Activated T-cell treated with anti-CD3 and anti-CD28 coated beads, Interleukin-2, amount 50 U/mL, for 48 hours (primary cell): Measurements from ENCODE around the gene NF1.
"Not testable (repeated sequence)": the region's sequence is repeated elsewhere in the genome, so short reads cannot be mapped to it uniquely, and the experiment has no call there.

Experiments
- DNase-seq, 2 experiments: peaks; one replicate each; pipeline ENCODE4 v3.0.0-alpha.2; 2020

NF1 gene

DNA sequence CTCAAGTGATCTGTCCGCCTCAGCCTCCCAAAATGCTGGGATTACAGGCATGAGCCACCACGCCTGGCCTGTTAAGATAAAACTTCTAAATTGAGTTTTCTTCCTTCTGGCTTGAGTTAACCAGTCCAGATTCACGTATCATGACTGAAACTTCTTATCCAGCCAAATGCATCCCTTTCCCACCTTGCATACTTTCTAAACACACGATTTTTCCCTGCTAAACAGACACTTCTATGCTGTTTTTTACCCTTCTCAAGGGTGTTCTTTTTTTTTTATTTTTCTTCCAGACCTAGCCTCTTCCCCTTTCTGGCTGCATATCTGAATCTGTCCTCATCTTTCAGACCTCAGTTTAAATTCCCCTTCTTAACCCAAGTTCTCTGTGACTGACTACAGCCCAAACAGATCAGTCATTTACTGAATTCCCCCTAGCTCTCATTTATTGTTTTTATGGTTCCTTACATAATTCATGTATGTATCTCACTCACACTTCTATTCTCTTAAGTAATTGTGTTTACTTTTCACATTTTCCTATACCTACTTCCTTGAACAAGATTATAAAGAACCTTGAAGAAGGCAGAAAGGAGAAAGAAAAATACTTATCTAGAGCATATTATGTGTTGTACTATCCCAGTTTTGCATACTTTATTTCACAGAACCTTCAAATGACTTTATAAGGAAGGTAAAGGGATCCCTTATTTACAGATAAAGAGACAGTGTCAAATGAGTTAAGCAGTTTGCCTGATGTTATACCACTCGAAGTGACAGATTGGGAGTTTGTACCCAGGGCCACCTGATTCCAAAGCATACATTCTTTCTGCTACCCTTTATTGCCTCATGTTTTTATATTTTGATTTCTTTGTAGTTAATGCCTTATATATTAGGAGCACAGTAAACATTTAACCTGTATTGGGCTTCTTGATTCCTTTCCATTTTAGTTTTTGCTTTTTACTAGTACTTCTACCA lies 213.9 kb downstream of the NF1 start:
- no peak for DNase-seq

DNA sequence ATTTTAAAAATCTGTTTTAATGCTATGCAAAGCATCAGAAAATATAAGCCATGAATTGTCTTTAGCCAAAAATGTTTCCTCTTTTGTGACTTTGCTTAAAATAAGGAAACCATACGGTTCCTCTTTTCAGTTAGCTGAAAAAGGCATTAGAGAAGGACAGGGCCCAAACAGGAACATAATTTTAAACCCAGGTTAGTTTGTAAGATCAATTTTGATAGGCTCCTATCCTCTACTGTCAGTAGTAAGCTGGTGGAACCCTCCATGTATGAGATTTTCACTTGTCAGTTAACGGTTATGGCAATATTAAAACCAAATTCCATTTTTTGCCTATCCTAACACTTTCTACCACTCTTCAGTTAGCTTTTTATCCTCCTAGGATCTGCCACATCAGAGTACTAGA lies 214.8 kb downstream of the NF1 start:
- DNase-seq, result no peak

DNA sequence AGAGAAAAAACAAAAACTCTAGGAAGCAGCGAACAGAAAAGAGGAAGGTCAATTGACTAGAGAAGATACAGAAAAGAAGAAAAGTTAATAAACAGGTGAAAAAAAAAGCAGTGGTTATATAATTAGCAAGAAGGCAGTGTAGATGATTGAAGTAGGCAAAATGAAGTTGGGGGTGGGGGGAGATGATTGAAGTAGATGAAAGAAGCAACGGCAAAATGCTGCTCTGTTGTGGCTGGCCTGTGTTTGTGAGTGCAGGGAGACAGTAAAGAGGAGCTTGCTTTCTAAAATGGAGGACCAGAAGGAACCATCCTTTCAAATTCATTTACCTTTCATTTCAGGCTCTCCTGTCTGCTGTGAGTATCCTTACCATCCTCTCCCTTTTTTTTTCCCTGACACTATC lies 215.5 kb downstream of the NF1 start:
- DNase-seq, result peak; percentile 31 to 33

DNA sequence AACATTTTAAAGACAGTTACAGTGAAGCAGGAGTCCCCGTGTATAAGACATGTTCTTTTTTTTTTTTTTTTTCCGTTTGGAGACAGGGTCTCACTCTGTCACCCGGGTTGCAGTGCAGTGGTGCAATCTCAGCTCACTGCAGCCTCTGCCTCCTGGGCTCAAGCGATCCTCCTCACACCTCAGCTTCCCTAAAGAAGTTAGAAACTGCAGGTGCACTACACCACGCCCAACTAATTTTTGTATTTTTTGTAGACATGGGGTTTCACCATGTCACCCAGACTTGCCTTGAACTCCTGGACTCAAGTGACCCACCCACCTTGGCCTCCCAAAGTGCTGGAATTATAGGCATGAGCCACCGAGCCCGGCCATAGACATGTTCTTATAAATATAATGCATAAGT lies 216.1 kb downstream of the NF1 start:
- DNase-seq, result peak; percentile 29 to 42

DNA sequence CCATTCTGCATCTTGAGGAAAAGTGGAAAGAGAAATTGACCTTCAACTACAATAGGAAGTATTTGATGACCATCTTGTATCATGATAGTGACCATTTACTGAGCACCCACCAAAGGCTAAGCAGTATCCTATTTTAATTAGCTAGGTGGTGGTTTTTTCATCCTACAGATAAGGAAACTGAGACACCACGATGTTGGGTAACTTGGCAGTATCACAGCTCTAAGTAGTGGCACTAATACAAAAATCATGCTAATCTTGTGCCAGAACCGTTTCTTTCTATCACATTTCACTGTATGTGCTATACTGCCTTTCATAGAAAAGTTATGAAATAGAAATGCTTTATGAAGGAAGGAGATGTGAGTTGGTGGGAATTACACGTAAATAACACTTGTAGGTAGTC lies 216.7 kb downstream of the NF1 start:
- no peak for DNase-seq

DNA sequence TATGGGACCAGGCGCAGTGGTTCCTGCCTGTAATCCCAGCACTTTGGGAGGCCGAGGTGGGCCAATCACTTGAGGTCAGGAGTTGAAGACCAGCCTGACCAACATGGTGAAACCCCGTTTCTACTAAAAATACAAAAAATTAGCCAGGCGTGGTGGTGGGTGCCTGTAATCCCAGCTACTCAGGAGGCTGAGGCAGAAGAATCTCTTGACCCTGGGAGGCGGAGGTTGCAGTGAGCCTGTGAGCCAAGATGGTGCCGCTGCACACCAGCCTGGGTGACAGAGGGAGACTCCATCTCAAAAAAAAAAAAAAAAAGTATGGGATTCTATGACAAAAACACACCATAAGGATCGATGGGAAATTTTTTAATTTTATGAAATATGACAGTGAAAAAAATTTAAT lies 217.4 kb downstream of the NF1 start:
- DNase-seq, result peak; percentile 56 to 62

DNA sequence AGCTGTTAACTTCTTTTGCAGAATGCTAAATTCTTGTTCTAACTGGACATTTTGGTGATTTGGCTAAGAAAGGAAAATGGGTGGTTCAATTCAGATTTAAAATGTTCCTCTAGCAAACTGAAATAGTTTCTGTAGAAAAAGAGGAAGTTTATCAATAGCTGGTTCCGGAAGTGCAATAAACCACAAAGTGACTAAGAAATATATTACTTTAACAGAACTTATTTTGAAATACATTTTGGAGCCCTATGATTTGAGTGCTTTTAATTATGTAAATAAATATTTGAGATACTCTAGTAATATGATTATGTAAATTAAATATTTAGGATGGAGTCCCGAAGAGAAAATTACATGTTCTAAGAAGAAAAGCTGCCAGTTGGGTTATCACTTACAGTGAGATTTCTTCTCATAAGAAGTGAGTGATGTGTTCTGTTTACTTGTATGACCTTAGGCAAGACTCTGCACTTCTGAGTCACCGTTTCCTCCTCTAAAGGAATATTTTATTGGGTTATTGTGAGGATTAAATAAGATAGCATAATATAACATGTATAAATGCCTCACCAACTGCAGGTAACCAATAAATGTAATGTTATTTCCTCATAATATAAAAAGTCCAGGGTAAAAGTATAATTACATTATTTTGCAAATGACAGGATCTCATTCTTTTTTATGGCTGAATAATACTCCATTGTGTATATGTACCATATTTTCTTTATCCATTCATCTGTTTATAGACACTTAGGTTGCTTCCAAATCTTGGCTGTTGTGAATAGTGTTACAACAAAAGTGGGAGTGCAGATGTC lies 219.4 kb downstream of the NF1 start, which contains the start of gene EVI2B:
EVI2B (minus strand) TSS at position 73 of the 800 bp plus-strand sequence. CDS start 8,445 bp downstream, outside the sequence.
- no peak for DNase-seq

DNA sequence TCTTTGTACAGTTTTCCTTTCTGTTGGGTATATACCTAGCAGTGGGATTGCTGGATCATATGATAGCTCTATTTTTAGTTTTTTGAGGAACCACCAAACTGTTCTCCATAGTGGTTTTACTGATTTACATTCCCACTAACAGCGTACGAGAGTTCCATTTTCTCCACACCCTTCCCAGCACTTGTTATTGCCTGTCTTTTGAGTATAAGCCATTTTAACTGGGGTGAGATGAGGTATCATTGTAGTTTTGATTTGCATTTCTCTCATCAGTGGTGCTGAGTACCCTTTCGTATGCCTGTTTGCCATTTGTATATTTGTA lies 220.0 kb downstream of the NF1 start:
- no peak for DNase-seq

DNA sequence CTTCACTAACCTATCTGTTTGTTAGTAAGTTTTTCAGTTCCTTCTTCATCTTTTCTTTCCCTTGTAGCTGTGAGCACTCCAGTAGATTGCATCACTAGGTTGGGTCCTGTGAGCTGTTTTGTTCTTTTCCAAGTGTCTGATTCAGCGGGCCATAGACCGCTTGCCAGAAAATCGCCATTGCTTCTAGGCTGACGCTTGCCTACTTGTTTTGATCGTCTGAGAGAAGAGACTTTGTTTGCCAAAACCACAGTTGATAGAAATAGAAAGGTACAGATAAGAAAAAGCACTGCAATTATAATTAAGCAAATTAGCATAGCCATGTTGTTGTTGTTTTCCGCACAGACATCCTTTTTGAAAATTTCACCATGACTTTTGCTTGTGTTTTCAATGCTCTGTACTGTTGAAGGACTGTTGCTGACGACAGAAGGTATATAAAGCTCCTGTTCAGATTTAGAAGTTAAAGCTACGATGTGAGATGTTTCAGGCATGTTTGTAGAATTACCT lies 223.6 kb downstream of the NF1 start:
- peak; percentile 53 to 64 for DNase-seq

DNA sequence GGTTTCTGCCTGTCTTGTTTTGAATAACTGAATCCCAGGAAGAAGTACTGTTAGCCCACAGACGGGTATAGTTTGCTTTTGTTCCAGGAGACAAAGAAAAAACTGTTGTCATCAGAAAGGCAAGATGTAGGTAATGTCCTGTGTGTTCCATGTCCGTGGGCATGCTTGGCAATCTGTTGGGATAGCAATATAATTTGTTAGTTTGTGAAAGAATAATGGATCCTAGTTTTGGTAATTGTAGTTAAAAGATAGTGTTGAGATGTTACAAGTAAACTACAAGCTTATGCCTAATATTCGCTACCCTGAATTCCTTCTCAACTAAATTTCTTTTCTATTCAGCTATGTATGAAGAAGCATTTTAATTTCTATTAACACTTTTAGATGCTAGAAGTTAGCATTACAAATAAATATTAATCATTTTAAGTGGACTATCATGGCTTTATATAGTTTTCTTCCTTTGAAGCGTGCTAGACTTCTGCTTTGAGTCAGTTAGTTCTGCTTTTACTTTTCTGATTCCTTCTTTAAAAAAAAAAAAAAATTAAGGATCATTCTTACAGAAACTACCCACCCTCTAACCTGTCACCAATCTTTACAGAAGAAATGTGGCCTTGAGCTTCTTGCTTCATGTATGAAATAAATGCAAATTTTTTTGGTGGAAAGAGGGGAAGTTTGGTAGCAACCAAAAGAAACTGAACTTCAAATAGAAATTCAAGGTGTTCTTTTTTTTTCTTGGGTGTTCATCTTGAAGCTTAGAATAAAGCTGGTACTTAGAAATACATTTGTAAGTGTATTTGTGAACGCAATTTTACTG lies 224.3 kb downstream of the NF1 start:
- DNase-seq, result no peak

DNA sequence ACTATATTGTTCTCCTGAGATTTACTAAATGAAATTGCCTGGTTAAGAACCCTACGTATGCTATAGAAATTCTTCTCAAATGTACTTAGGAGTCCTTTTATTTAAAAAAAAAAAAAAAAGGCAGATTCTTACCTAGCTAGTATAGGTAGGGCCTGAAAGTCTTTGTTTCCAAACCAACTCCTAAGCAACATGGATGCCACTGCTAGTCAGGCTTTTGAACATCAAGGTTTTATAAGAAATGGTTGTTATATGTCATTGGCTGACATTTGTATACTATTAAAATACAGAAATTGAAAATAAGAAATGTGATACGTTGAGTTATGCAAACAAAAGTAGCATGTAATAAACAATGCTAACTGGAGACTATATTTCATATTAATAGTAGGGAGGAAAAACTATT lies 225.5 kb downstream of the NF1 start:
- DNase-seq, result no peak

DNA sequence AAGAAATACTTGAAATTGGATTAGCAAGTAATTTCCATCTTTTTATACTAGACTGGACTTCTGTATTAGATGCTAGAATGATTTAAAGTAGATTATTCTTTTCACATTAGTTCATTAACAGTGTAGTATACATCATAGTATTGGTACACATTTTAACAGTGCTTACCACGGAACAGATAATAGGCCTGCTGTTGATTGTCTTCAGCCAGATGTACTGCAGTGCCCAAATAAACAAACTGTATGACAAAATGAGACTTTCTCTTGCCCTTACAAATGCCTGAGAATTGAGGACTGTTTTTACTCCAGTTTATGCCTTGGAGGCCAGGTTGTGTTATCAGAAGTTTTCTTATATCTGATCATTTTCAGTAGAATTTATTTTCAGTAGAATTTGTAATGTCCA lies 226.0 kb downstream of the NF1 start:
- DNase-seq, result no peak

DNA sequence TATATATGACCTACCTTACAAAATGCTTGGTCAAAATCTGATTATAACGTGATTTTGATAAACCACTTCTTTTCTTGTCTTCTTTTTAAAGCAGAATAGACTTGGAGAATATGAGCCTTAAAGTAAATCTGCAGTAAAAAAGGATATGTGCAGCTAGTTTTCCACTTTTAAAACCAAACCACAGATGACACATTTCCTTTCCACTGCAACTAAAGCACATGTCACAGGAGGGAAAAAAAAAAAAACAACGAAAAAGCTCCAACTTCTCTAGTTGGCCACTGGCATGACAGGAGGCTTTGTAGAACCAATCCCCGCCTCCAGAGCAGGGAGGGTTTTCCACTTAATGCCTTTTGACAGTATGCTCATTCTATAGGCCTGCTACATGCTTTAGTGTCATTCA lies 226.7 kb downstream of the NF1 start, which contains the start of gene EVI2A:
EVI2A (minus strand) TSS at position 142 of the 400 bp plus-strand sequence. CDS start 2,609 bp downstream, outside the sequence.
- peak; percentile 72 to 76 for DNase-seq

DNA sequence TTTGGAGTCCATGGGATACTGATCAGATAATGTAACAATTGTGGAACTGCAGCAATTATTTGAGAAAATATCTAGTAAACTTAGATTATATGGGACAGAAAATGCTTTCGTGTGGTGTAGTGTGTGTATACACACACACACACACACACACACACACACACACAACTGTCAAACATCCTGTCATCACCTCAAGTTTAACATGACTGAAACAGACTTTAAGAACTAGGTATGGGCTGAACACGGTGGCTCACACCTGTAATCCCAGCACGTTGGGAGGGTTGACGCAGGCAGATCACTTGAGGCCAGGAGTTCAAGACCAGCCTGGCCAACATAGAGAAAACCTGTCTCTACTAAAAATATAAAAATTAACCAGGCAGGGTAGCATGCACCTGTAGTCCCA lies 227.2 kb downstream of the NF1 start:
- DNase-seq, result peak; percentile 35 to 39

DNA sequence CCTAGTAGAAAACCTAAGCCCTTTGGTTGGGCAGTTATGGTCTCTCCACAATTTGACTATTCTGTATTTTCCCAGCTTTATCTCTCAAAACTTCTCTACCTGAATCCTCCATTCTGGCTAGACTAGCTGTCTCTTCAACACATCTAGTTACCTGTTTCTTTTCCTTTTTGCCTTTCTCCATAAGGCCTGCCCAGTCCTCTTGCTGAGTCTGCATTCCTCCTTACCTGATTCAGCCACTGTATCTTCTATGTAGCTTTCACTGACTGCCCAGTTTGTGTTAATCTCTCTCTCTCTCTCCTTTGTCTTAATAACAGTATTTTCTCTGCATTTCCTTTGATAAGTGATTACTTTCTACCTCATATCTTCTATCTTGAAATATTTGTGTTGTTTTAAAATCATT lies 228.8 kb downstream of the NF1 start:
- DNase-seq, result no peak

DNA sequence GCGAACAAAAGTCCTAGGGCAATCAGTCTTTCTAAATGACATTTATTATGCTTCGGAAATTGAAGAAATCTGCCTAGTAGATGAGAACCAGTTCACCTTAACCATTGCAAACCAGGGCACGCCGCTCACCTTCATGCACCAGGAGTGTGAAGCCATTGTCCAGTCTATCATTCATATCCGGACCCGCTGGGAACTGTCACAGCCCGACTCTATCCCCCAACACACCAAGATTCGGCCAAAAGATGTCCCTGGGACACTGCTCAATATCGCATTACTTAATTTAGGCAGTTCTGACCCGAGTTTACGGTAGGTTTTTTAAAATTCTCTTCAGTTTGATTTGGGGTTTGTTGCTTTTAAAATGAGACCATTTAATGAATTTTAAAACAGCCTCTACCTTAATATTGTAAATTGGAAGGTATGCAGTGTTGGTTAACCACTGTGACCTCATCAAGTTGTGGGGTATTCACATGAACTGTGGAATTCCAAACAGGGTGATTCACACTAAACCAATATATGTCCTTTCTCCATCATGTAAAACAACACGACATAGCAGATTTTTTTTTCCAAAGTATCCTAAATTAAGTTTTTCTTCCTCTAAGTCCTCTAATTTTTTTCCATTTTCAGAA lies 232.9 kb downstream of the NF1 start:
- DNase-seq, result no peak

DNA sequence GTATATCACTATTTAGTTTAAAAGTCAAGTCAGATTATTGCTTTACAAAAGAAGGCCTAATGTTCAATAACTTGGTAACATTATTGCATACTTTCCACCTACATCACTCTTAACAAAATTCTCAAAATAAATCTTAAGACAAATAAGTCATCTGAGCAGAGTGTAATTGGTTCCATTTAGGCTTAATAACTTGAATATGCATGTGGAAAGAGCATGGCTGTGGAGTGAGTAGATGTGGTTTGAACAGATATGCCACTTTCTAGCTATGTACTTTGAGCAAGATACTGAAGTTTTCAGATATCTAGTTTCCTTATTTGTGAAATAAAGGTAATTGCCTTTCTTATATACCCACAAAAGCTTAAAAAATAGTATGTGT lies 233.4 kb downstream of the NF1 start:
- DNase-seq, result no peak

DNA sequence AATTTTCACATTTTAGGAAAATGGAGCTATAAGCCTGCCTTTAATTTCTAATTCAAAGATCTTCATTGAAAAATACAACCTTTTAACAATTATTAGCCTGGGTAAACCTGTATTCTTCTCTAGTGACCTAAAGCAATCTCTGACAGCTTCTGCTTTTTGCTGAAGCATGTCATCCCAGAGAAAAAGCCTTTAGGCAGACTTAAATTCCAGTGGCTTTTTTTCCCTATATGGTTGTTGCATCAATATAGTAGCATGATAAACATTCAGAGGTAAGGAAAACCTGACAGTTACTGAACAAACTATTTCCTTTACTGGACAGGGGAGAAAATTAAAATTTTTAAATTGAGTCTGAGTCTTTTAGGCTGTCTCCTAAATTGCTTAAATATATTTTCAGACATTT lies 234.4 kb downstream of the NF1 start:
- no peak for DNase-seq

DNA sequence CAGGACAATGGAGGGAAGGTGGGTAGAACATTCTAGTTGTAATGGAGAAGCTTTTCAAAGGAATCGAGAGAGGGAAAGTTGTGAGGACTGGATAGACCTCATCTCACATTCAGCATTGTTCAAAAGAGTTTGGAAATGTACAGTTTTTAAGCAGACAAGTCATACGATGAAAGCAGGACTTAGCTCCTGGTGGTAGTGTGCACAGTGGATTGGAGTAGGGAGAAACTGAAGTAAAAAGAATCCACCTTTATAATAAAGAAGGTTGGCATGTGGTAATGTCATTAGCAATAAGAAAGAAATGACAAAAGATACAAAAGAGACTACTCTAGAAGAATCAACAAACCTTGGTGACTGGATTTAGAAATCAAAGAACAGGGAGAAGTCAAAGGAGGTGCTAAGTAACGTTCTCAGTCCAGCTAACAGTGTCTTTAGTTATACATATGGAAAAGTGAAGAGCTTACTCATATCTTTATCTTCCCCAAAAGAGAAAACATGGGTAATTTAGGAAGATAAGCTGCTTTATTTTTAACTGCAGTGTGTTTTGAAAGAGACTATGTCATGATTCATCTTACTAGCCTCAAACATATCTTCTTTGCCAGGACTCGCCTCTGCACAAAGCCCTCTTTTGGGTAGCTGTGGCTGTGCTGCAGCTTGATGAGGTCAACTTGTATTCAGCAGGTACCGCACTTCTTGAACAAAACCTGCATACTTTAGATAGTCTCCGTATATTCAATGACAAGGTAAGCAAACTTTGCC lies 245.3 kb downstream of the NF1 start:
- DNase-seq, result no peak

DNA sequence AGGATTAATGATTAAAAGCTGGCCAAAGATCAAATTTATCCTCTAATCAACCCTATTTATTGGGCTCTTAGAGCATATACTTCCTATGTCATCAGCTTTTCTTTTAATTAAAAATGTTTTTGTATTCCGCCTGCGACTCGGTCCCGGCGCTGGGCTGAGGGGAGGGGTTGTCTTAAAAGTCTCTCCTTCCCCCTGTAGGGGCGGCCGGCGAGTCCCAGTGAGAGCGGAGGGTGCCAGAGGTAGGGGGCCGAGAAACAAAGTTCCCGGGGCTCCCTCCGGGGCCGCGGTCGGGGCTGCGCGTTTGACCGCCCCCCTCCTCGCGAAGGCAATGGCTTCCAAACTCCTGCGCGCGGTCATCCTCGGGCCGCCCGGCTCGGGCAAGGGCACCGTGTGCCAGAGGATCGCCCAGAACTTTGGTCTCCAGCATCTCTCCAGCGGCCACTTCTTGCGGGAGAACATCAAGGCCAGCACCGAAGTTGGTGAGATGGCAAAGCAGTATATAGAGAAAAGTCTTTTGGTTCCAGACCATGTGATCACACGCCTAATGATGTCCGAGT lies 250.5 kb downstream of the NF1 start:
- DNase-seq, result not testable (repeated sequence)

DNA sequence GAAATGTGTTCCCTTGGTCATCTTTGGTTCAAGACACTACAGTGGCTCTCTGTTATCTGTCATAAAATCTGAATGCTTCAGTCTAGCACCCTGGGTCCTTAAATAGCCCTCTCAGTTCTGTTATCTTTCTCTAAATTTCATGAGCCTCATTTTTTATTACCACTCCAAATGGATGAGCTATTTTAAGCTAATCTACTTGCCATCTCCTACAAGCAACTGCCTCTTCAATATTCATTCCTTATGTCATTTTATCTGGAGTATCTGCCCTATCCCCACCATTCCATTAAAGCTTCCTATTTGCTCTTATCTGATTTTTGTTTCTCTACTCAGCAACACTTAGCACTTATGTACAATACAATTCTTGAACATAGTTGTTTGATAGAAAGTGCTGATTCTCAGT lies 254.7 kb downstream of the NF1 start:
- DNase-seq, result no peak
